ENCODE data around the gene VAV2. TPM values are rescaled to one million over a fixed set of nuclear protein-coding genes. Genes with fewer than 3 reads are reported as not detected.

The VAV2 gene
- total and polyA plus RNA-seq, 12 donors: 3.3 to 96.2 (median 31.2) TPM

- peaks cover 0 to 20% of the 10 kb centered on the region in 2 donors for H3K36me3 ChIP-seq (replicated peaks in 1 of 2)
- H3K27ac ChIP-seq: peak overlapping the region in 2 of 5 donors; percentile 66 to 74
- H3K4me3 ChIP-seq: peak overlapping the region in 3 of 4 donors; percentile 46 to 93 (median 66)
- peaks cover 6 to 20% of the 10 kb centered on the region in 2 donors for H3K4me1 ChIP-seq (replicated peaks in 1 of 2)
- no peaks in the 10 kb centered on the region for H3K27me3 ChIP-seq
- no peaks in the 10 kb centered on the region for H3K9me3 ChIP-seq (replicated peaks in 1 of 3)
- WGBS, 4 donors: 0 to 13% (median 7%) methylated on average over 7 to 66 of the region's 66 CpGs
- intact Hi-C loops (cut with DNase I): loop anchor here (5.0 kb wide), 2 partner anchors 36 to 41 kb away; partner anchors contain the start of gene BRD3 (in 1 of the 2)
- peak; percentile 45 to 67 (median 58) for DNase-seq
- TF ChIP-seq, protein P1, sequence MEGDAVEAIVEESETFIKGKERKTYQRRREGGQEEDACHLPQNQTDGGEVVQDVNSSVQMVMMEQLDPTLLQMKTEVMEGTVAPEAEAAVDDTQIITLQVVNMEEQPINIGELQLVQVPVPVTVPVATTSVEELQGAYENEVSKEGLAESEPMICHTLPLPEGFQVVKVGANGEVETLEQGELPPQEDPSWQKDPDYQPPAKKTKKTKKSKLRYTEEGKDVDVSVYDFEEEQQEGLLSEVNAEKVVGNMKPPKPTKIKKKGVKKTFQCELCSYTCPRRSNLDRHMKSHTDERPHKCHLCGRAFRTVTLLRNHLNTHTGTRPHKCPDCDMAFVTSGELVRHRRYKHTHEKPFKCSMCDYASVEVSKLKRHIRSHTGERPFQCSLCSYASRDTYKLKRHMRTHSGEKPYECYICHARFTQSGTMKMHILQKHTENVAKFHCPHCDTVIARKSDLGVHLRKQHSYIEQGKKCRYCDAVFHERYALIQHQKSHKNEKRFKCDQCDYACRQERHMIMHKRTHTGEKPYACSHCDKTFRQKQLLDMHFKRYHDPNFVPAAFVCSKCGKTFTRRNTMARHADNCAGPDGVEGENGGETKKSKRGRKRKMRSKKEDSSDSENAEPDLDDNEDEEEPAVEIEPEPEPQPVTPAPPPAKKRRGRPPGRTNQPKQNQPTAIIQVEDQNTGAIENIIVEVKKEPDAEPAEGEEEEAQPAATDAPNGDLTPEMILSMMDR (IDR thresholded peaks at IDR 0.05): peak in 2 of 6 experiments; percentile 7 to 24
- TF ChIP-seq POLR2A (IDR thresholded peaks at IDR 0.05): no peak
Observed at GRCh38 chr9:134025606-134026541, 33.8 kb upstream of the VAV2 start.

DNA sequence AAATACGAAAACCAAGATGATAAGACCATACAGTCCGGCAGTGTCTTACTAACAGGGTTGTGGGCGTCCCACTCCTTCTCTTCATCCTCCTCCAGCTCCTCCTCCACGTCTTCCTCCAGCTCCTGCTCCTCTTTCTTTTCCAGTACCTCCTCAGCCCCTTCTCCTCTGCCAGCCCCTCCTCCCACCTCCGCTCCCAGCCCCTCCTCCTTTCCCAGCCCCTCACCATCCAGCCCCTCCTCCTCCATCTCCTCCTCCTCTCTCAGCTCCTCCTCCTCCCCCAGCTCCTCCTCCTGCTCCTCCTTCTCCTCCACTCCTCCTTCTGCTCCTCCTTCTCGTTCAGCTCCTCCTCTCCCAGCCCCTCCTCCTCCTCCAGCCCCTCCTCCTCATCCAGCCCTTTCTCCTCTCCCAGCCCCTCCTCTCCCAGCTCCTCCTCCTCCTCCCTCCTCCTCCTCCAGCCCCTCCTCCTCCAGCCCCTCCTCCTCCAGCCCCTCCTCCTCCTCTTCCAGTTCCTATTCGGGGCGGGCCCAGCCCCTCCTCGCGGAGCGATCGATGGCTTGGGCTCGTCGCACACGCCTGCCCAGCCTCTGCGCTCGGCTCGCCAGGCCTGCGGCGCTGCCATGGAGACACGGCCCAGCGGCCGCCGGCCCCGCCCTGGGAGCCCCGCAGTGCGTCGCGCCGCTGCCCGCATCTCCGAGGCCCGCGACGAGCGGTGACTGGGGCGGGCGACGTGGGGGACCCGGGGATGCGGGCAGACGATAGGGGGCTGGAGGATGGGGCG, 32.9 kb upstream of the VAV2 start, which contains the start of gene BRD3OS:
Gene BRD3OS (plus strand): TSS at position 654 of the 778 bp plus-strand sequence. CDS start 1,267 bp downstream, outside the sequence.
- WGBS, 4 donors: 1 to 2% (median 2%) methylated on average over 6 to 43 of the region's 43 CpGs
- Histone ChIP-seq H3K27me3 (no peaks in the 10 kb centered on the region), H3K4me1 (replicated peaks in 1 of 2) (peaks cover 6 to 15% of the 10 kb centered on the region in 2 donors), H3K36me3 (replicated peaks in 1 of 2) (peaks cover 0 to 11% of the 10 kb centered on the region in 2 donors), H3K9me3 (replicated peaks in 1 of 3) (no peaks in the 10 kb centered on the region), H3K27ac (peak within 1 kb of the TSS in 2 of 5 donors; percentile 66 to 74), H3K4me3 (peak within 1 kb of the TSS in 3 of 4 donors; percentile 46 to 93 (median 66))
- intact Hi-C loops (cut with DNase I): loop anchor here (5.0 kb wide), 2 partner anchors 37 to 42 kb away; partner anchors contain the start of gene BRD3 (in 1 of the 2)
- peak in 1 of 2 donors; percentile 18 for TF ChIP-seq POLR2A (IDR thresholded peaks at IDR 0.05)
- TF ChIP-seq, protein P1 (IDR thresholded peaks at IDR 0.05): no peak
- DNase-seq: peak; percentile 96 to 99 (median 98)

DNA sequence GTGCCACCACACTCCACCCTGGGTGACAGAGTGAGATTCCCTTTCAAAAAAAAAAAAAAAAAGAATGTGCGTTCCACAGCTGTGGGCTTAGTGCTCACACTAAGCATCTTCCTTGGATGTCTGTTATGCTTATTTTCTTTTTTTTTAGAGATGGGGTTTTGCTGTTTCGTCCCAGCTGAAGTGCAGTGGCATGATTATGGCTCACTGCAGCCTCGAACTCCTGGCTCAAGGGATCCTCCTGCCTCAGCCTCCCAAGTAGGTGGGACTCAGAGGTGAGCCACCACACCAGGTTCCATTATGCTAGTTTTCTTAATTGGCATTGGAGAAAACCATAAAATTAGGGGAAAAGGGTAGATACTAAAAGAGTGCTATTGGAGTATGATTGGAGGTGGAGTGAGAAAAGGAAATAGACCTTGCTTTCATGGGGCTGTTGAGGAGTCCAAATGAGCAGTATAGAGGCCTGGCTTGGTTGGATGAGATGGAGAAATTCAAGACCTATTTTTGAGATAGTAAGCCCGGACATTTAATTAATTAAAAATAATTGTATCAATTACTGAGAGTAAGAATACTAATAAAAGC, 32.2 kb upstream of the VAV2 start:
- H3K27me3 ChIP-seq: no peaks in the 10 kb centered on the region
- no peaks in the 10 kb centered on the region for H3K9me3 ChIP-seq (replicated peaks in 1 of 3)
- WGBS, 4 donors: 74 to 75% (median 75%) methylated on average over 4 of the region's 4 CpGs
- peaks cover 6 to 15% of the 10 kb centered on the region in 2 donors for H3K4me1 ChIP-seq (replicated peaks in 1 of 2)
- H3K27ac ChIP-seq: peak overlapping the region in 1 of 5 donors; percentile 18
- TF ChIP-seq, protein P1 (IDR thresholded peaks at IDR 0.05): no peak
- no peak for TF ChIP-seq POLR2A (IDR thresholded peaks at IDR 0.05)
- H3K4me3 ChIP-seq: peak overlapping the region in 1 of 4 donors; percentile 41
- DNase-seq: peak in 2 of 7 donors; percentile 20 to 31
- intact Hi-C loops (cut with DNase I): no loop called here
- peaks cover 0 to 5% of the 10 kb centered on the region in 2 donors for H3K36me3 ChIP-seq (replicated peaks in 1 of 2)

Measured in adrenal gland (tissue), 12 donors.